M059J (cell line): Measurements from ENCODE around the gene ZNF493. TPM values are rescaled to one million over a fixed set of nuclear protein-coding genes. Genes with fewer than 3 reads are reported as not detected.

ENCODE experiments used
- DNase-seq: peaks from one replicate; pipeline ENCODE4 v3.0.0-alpha.2; 2012; ENCODE audit warnings: low read depth
- total RNA-seq: library from RNA; depleted of rRNA; stranded (reverse); fragments of >200 nt; shearing (Covaris generic); gene quantifications from 2 replicates; pipeline ENCODE4 v1.2.3, GENCODE V29; 2014; rRNA removed

The ZNF493 gene
- total RNA-seq: 1.5 and 6.8 TPM in 2 replicates

DNA sequence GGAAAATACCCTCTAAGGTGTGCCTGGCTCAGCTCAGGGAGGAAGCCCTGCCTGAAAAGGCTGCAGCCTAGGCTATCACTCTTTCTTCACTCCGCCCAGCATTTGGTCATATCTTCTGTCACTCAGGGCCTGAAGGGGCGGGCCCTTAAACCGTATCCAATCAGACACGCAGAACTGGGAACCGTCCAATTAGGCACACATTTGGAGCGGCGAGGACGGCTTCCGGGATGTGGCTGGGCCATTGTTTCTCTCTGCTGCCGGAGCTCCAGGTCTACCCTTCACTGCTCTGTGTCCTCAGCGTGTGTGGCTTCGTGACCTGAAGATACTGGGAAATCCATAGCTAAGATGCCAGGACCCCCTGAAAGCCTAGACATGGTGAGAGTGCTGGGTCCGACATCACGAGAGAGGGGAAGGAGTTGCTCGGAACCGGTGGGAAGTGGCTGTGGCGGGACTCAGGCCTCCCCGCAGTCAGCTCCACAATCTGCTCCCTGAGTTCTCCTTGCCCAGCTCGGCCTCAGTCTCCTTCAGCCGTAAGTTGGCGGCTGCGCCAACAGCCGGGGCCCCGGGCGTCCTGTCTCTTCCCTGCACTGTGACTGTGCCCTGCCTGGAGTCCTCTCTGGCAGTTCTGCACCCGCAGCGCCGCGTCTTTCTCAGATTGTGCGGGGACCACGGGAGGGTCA lies at the start of gene ZNF493:
Gene ZNF493, plus strand, starts transcription at position 241 of the 680 bp plus-strand sequence. Its CDS starts 105 bp downstream, at position 346.
- DNase-seq: peak; percentile 91

DNA sequence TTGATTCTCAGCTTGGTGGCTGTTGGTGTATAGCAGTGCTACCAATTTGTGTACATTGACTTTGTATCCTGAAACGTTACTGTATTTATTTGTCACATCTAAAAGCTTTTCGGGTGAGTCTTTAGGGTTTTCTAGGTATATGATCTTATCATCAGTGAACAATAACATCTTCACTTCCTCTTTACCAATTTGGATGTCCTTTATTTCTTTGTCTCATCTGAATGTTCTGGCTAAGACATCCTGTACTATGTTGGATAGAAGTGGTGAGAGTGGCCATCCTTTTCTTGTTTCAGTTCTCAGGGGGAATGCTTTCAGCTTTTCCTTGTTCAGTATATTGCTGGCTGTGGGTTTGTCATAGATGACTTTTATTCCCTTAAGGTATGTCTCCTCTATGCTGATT lies 44.1 kb upstream of the ZNF493 start:
- no peak for DNase-seq

- DNase-seq: peak; percentile 94
Measured at GRCh38 chr19:21358768-21359451, 38.0 kb upstream of the ZNF493 start, which contains the start of gene ZNF738. TSS of gene ZNF738 (plus strand) at chr19:21359000. CDS start at chr19:21359141, 141 bp downstream.

DNA sequence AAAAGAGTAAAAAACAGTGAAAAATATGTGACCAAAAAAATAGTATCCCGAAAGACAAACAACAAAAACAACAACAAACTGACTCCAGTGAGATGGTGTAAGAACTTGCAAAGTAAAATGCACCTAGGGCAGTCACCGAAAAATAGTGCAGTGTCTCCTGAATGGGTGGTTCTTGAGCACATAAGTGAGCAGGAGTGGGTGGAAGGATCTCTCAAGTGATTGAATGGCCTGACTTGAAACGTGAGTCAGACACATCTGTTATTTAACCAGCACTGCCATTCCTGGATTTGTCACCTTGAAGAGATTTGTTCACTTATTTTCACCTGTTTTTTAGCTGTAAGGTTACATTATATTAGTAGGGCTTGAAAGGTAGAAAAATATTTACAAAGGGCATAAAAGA lies 34.6 kb upstream of the ZNF493 start:
- no peak for DNase-seq

DNA sequence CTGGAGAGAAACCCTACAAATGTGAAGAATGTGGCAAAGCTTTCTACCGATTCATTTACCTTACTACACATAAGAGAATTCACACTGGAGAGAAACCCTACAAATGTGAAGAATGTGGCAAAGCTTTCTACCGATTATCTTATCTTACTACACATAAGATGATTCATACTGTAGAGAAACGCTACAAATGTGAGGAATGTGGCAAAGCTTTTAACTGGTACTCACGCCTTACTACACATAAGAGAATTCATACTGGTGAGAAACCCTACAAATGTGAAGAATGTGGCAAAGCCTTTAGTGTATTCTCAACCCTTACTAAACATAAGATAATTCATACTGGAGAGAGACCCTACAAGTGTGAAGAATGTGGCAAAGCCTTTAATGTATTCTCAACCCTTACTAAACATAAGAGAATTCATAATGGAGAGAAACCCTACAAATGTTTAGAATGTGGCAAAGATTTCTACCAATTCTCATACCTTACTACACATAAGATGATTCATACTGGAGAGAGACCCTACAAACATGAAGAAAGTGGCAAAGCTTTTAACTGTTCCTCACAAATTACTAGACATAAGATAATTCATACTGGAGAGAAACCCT lies 12.9 kb upstream of the ZNF493 start:
- no peak for DNase-seq

- DNase-seq: no peak
Measured at GRCh38 chr19:21396121-21396520, 812 bp upstream of the ZNF493 start.

DNA sequence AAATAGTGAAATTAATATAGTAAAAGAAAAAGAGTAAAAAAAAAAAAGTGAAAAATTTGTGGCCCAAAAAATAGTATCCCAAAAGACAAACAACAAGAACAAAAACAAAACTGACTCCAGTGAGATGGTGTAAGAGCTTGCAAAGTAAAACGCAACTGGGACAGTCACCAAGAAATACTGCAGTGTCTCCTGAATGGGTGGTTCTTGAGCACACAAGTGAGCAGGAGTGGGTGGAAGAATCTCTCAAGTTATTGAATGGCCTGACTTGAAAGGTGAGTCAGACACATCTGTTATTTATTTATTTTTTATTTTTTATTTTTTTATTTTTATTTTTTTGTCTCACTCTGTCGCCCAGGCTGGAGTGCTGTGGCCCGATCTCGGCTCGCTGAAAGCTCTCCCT lies 1.9 kb downstream of the ZNF493 start:
- no peak for DNase-seq

- DNase-seq: no peak
Measured at GRCh38 chr19:21402303-21402985, 5.5 kb downstream of the ZNF493 start.

DNA sequence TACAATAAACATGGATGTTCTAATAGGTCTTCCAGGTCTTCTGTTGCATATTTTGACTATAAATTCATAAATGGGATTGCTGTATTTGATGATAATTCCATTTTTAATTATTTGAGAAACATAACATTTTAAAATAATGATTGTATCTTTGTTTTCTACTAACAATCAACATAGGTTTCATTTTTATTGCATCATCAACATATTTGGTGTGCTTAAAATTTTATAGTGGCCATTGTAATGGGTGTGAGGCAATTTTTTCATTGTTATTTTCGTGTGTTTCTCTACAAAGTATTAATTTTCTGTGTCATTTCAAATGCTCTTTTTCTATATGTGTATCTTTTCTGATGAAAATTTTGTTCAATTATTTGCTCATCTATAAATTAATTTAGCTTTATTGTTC lies 13.2 kb downstream of the ZNF493 start:
- DNase-seq: no peak

GRCh38 chr19:21422244-21422643 lies 25.3 kb downstream of the ZNF493 start:
- no peak for DNase-seq

DNA sequence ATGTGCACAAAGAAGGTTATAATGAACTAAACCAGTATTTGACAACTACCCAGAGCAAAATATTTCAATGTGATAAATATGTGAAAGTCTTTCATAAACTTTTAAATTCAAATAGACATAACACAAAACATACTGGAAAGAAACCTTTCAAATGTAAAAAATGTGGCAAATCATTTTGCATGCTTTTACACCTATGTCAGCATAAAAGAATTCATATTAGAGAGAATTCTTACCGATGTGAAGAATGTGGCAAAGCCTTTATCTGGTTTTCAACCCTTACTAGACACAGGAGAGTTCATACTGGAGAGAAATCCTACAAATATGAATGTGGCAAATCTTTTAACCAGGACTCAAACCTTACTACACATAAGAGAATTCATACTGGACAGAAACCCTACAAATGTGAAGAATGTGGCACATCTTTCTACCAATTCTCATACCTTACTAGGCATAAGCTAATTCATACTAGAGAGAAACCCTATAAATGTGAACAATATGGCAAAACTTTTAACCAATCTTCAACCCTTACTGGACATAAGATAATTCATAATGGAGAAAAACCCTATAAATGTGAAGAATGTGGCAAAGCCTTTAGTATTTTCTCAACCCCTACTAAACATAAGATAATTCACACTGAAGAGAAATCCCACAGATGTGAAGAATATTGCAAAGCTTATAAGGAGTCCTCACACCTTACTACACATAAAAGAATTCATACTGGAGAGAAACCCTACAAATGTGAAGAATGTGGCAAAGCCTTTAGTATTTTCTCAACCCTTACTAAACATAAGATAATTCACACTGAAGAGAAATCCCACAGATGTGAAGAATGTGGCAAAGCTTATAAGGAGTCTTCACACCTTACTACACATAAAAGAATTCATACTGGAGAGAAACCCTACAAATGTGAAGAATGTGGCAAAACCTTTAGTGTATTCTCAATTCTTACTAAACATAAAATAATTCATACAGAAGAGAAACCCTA lies 26.4 kb downstream of the ZNF493 start:
- DNase-seq: no peak

GRCh38 chr19:21430675-21431074 lies 33.7 kb downstream of the ZNF493 start:
- DNase-seq: no peak

- no peak for DNase-seq
Measured at GRCh38 chr19:21432590-21432989, 35.7 kb downstream of the ZNF493 start.

DNA sequence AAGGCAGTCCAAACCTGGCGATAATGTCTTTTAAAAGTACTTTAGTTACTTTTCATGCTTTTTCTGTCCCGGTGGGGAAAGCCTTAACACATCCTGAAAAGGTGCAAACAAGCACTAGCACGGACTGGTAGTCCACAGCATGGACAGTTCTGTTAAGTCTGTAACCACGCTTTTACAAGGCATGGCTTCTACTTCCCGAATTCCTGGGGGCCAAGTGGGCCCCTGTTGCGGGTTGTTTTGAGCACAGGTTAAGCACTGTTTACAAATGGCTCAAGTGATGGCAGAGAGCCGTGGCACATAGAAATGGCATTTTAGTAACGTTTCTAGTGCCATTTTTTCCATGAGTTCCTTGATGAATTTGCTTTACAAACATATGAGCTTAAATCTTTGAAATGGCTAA lies 37.6 kb downstream of the ZNF493 start:
- peak; percentile 7 for DNase-seq

DNA sequence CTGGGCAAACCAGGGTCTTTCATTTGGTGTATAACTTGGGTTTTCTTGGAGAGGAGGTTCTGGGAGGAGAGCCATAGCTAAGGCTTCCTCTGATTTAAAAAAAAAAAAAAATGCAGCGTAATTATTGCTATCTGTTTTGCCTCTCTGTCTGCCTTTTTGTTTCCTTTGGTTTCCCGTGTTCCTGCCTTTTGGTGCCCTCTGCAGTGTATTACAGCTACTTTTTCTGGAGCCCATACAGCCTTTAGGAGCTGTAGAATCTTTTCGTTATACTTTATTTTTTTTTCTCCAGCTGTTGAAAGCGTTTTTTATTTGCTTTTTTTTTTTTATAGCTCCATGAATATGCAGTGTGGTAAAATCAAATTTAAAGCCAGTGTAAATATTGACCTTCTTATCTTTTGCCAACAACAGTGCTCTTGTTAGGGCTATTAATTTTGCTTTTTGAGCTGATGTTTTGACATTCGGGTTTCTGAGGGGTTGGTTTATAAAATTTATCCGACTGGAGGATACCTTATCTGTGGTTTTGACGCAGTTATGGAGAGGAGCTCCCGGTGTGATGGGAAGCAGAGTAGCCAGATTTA lies 38.1 kb downstream of the ZNF493 start:
- DNase-seq: no peak

GRCh38 chr19:21439201-21439751 lies 42.3 kb downstream of the ZNF493 start:
- DNase-seq: no peak

GRCh38 chr19:21440321-21440720 lies 43.4 kb downstream of the ZNF493 start:
- DNase-seq: no peak

DNA sequence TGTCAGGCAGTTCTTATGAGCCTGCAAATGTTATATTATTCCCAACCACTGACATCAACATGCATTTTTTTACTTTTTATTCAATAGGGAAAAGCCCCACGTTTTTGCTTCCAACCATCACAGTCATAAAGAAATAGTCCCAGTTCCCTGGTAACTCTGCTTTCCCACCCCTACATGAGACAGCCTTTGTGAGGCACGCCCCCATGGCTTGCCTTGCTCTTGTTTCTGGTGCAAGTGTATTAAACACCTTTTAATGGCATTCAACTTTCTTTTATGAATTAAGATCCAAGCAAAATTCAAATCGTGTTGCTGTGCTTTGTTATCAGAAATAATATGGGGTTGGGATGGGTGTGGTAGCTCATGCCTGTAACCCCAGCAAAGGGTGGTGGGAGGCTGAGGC lies 54.3 kb downstream of the ZNF493 start:
- no peak for DNase-seq

GRCh38 chr19:21454901-21455300 lies 58.0 kb downstream of the ZNF493 start:
- no peak for DNase-seq

DNA sequence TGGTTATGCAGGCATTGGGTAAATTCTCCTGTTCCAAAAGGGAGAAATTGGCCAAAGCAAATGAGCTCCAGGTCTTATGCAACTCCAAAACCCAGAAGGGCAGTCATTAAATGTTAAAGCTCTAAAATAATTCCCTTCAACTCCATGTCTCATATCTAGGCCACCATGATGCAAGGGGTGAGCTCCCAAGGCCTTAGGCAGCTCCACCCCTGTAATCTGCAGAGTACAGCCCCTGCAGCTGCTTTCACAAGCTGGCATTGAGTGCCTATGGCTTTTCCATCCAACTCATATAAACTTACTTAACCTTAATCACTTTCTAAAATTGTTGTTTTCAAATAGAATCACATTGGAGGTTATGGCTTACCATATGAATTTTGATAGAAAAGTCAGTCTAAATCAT lies 63.8 kb downstream of the ZNF493 start:
- no peak for DNase-seq
